GF-D8 (cell line): ENCODE results near the gene IFNA8.
"Not testable (repeated sequence)": the region's sequence is repeated elsewhere in the genome, so short reads cannot be mapped to it uniquely, and the experiment has no call there.

Experiments used
- DNase-seq: peaks from one replicate; lab custom pipeline; 2025; lab: John Stamatoyannopoulos, UW

IFNA8 gene

GRCh38 chr9:21429191-21429590 is 20.3 kb downstream of the IFNA8 start:
- DNase-seq: no peak

GRCh38 chr9:21432672-21433425 is 23.9 kb downstream of the IFNA8 start:
- DNase-seq: no peak

GRCh38 chr9:21434202-21435014 is 25.5 kb downstream of the IFNA8 start:
- DNase-seq: no peak

DNA sequence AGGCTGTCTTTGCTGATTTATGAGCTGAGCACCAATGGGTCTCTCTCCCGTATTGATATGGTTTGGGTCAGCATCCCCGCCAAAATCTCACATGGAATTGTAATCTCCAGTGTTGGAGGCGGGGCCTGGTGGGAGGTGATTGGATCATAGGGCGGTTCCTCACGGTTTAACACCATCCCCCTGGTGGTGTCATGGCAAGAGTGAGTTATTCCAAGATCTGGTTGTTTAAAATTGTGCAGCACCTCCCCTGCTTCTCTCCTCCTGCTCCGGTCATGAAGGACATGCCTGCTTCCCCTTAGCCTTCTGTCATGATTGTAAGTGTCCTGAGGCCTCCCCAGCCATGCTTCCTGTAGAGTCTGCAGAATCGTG is 26.1 kb downstream of the IFNA8 start:
- DNase-seq: not testable (repeated sequence)

- DNase-seq: no peak
Observed at GRCh38 chr9:21440139-21440538, 31.2 kb downstream of the IFNA8 start, which contains the start of gene IFNA1. IFNA1 (plus strand) TSS chr9:21440439; CDS start chr9:21440508, 69 bp downstream.

DNA sequence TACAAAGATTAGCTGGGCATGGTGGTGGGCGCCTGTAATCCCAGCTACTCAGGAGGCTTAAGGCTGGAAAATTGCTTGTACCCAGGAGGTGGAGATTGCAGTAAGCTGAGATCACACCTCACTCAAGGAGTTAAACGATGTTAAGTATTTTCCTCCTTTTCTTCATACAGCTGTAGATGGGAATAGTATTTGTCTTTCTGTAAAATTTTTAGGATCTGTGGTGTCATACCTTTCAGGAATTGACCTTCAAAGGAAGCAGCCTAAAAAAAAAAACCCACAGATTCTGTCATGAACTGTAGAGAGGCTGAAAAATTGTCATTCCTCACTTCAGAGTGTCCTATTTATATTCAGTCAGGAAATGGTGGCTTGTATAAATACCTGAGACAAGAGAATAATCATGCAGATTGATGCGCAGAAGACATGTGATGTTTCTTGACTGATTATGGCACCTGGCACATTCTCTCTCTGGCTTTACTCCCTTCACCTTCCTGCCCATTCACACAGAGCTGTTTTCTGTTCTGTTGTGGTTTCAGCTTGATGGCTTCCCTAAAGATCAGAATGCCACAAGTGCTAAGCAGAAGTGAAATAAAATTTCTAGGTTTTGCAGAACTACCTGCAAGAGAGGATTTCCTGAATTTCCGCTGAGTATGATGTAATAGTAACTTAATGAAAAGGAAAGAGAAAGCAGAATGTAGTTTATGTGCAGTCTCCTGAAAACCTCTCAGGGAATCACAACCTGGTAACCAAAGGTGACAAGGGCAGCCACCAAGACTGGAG is 35.1 kb downstream of the IFNA8 start:
- DNase-seq: peak; percentile 63

DNA sequence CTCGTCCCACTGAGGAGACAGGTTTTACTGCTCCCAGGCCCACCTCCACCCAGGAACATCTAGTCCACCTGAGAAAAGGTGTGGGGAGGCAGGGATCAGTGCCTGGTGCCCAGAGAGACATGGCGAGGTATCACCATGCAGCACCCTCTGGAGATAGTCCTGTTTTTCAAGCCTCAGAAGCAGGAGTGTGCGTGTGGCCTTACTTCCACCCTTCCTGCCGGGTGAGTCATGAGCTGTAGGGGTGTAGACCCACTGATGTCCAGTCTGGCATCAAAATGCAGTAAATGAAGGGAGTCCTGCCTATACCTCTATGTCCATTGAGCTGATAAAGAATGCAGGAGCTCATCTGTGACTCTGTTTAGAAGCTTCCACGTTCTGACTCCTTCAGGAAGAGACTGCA is 40.4 kb downstream of the IFNA8 start:
- not testable (repeated sequence) for DNase-seq

DNA sequence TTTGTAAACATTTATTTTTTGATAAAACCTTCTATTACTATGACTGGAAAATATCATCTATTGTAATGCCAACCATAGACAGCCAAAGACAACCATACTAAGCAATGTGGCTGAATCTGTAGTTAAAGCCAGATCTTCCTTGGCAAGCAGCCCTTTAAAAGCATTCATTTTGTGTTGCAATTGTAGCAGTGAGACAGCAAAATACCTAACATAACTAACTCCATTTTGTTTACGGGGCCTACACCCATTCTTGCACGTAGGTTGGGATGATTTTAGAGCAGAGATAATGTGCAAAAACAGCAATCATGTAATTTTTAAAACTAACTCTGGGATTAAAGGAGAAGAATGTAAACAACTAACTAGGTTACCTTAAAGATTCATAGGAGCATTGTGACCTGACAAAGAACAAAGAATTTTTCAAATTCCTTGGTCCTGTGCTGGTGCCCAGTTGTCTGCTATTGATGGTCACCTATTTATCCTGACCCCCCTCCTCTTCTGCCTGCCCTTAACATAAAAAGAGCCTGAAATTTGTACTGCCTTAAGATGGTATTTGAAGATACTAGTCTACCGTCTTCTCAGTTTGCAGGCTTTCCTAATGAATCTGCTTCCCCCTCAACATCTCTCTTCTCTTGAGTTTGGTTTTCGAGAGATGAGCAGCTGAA is 41.9 kb downstream of the IFNA8 start:
- no peak for DNase-seq

GRCh38 chr9:21452681-21453080 is 43.8 kb downstream of the IFNA8 start:
- DNase-seq: no peak

DNA sequence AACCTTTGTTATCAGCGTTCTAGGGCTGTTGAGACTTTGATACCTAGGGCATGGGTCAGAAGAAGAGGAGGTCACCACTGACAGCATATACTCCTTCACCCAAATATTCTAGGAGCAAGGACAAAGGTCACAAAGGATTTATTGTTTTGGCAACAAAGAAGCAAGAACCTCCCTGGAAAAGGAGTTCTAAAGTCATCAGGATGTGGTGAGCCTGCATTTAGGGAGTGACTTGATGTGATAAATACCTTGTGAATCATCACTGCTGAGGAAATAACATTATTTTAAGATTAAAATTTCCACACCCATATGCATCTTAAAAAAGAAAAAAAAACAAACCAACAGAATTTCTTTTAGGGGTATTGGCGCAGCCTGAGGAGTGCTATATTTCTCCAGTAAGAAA is 45.2 kb downstream of the IFNA8 start:
- no peak for DNase-seq

- DNase-seq: no peak
Observed at GRCh38 chr9:21455320-21455719, 46.4 kb downstream of the IFNA8 start.
